ENCODE results near the gene MCHR1. TPM values are rescaled to one million over a fixed set of nuclear protein-coding genes. Genes with fewer than 3 reads are reported as not detected.
"Not testable (repeated sequence)": the region's sequence is repeated elsewhere in the genome, so short reads cannot be mapped to it uniquely, and the experiment has no call there.

MCHR1 gene
- total and polyA plus RNA-seq, 4 experiments from 2014 or later, result not detected

- H3K9me3 Mint-ChIP-seq; DNase-seq; H3K27me3 Mint-ChIP-seq; H3K36me3 ChIP-seq (ENCODE audit: insufficient read depth, low read length); H3K4me3 ChIP-seq (ENCODE audit: low read length in 2 of 2); H3K36me3 Mint-ChIP-seq; intact Hi-C loops (cut with micrococcal nuclease); H3K27ac Mint-ChIP-seq; H3K4me1 ChIP-seq (ENCODE audit: insufficient read depth, low read length); H3K4me3 Mint-ChIP-seq; POLR2A ChIA-PET (ENCODE audit: partially characterized antibody); H3K27ac ChIP-seq (ENCODE audit: low read depth, low read length); H3K9me3 ChIP-seq (ENCODE audit: control insufficient read depth in 1 of 2, low read length in 2 of 2); H3K27me3 ChIP-seq (ENCODE audit: insufficient read depth, low read length): not testable (repeated sequence)
- peaks cover 5 to 16% (median 8%) of the 10 kb centered on the region in 4 donors for H3K4me1 Mint-ChIP-seq
- CTCF ChIA-PET (ENCODE audit: partially characterized antibody), result interaction anchor here (1.9 kb wide), 1 partner anchor 10 kb away, joined by 10 read pairs; no protein-coding TSS in a partner anchor
Measured at GRCh38 chr22:40655941-40656340, 23.3 kb upstream of the MCHR1 start.

- H3K4me1 ChIP-seq (ENCODE audit: insufficient read depth, low read length); H3K27ac ChIP-seq (ENCODE audit: low read depth, low read length); H3K27ac Mint-ChIP-seq; intact Hi-C loops (cut with micrococcal nuclease); H3K27me3 ChIP-seq (ENCODE audit: insufficient read depth, low read length); H3K27me3 Mint-ChIP-seq; H3K4me3 ChIP-seq (ENCODE audit: low read length in 2 of 2); H3K4me3 Mint-ChIP-seq; DNase-seq; H3K36me3 Mint-ChIP-seq; H3K9me3 Mint-ChIP-seq; H3K36me3 ChIP-seq (ENCODE audit: insufficient read depth, low read length); POLR2A ChIA-PET (ENCODE audit: partially characterized antibody); H3K4me1 Mint-ChIP-seq; H3K9me3 ChIP-seq (ENCODE audit: control insufficient read depth in 1 of 2, low read length in 2 of 2): not testable (repeated sequence)
- CTCF ChIA-PET (ENCODE audit: partially characterized antibody), result interaction anchor here (0.7 to 1.9 kb wide), 3 partner anchors 11 to 792 kb away, joined by 3 to 10 read pairs (median 5); no protein-coding TSS in a partner anchor
Measured at GRCh38 chr22:40656651-40657050, 22.6 kb upstream of the MCHR1 start.

GRCh38 chr22:40659166-40659565 lies 20.1 kb upstream of the MCHR1 start:
- ChIA-PET CTCF (ENCODE audit: partially characterized antibody) (no interaction called here), POLR2A (ENCODE audit: partially characterized antibody) (interaction anchor here (0.6 kb wide), 1 partner anchor 14 kb away, joined by 5 read pairs; no protein-coding TSS in a partner anchor)
- H3K9me3 ChIP-seq (ENCODE audit: control insufficient read depth in 1 of 2, low read length in 2 of 2), result no peaks in the 10 kb centered on the region
- no peaks in the 10 kb centered on the region for H3K27me3 ChIP-seq (ENCODE audit: insufficient read depth, low read length)
- H3K36me3 ChIP-seq (ENCODE audit: insufficient read depth, low read length), result no peaks in the 10 kb centered on the region
- H3K27ac ChIP-seq (ENCODE audit: low read depth, low read length), result no peak overlapping the region
- no peak for DNase-seq
- intact Hi-C loops (cut with micrococcal nuclease), result no loop called here
- H3K36me3 Mint-ChIP-seq, result no peaks in the 10 kb centered on the region
- no peak overlapping the region for H3K4me3 ChIP-seq (ENCODE audit: low read length in 2 of 2)
- H3K9me3 Mint-ChIP-seq, result no peaks in the 10 kb centered on the region
- H3K4me1 ChIP-seq (ENCODE audit: insufficient read depth, low read length), result no peaks in the 10 kb centered on the region
- H3K4me1 Mint-ChIP-seq, result peaks cover 0 to 3% (median 0%) of the 10 kb centered on the region in 4 donors
- no peak overlapping the region for H3K27ac Mint-ChIP-seq
- H3K27me3 Mint-ChIP-seq, result no peaks in the 10 kb centered on the region
- peak overlapping the region in 1 of 8 donors; percentile 33 for H3K4me3 Mint-ChIP-seq

GRCh38 chr22:40660730-40661129 lies 18.6 kb upstream of the MCHR1 start:
- POLR2A ChIA-PET (ENCODE audit: partially characterized antibody), result no interaction called here
- H3K27me3 Mint-ChIP-seq, result no peaks in the 10 kb centered on the region

GRCh38 chr22:40661671-40662070 lies 17.6 kb upstream of the MCHR1 start:
- Mint-ChIP-seq H3K4me1 (peaks cover 0 to 3% (median 0%) of the 10 kb centered on the region in 4 donors), H3K36me3 (no peaks in the 10 kb centered on the region), H3K27me3 (no peaks in the 10 kb centered on the region), H3K27ac (peak overlapping the region in 1 of 7 donors; percentile 35), H3K9me3 (no peaks in the 10 kb centered on the region), H3K4me3 (no peak overlapping the region)
- Histone ChIP-seq H3K4me3 (ENCODE audit: low read length in 2 of 2) (no peak overlapping the region), H3K27ac (ENCODE audit: low read depth, low read length) (no peak overlapping the region), H3K4me1 (ENCODE audit: insufficient read depth, low read length) (no peaks in the 10 kb centered on the region), H3K9me3 (ENCODE audit: control insufficient read depth in 1 of 2, low read length in 2 of 2) (no peaks in the 10 kb centered on the region), H3K36me3 (ENCODE audit: insufficient read depth, low read length) (no peaks in the 10 kb centered on the region), H3K27me3 (ENCODE audit: insufficient read depth, low read length) (no peaks in the 10 kb centered on the region)
- ChIA-PET CTCF (ENCODE audit: partially characterized antibody) (no interaction called here), POLR2A (ENCODE audit: partially characterized antibody) (no interaction called here)
- intact Hi-C loops (cut with micrococcal nuclease), result no loop called here
- no peak for DNase-seq

More at GRCh38 chr22:40660730-40661129, 18.6 kb upstream of the MCHR1 start:
- H3K27ac Mint-ChIP-seq, result no peak overlapping the region
- no peaks in the 10 kb centered on the region for H3K36me3 Mint-ChIP-seq
- CTCF ChIA-PET (ENCODE audit: partially characterized antibody), result no interaction called here
- DNase-seq, result no peak
- Histone ChIP-seq H3K9me3 (ENCODE audit: control insufficient read depth in 1 of 2, low read length in 2 of 2) (no peaks in the 10 kb centered on the region), H3K36me3 (ENCODE audit: insufficient read depth, low read length) (no peaks in the 10 kb centered on the region), H3K27ac (ENCODE audit: low read depth, low read length) (no peak overlapping the region), H3K27me3 (ENCODE audit: insufficient read depth, low read length) (no peaks in the 10 kb centered on the region), H3K4me3 (ENCODE audit: low read length in 2 of 2) (no peak overlapping the region), H3K4me1 (ENCODE audit: insufficient read depth, low read length) (no peaks in the 10 kb centered on the region)
- intact Hi-C loops (cut with micrococcal nuclease), result no loop called here
- peaks cover 0 to 3% (median 0%) of the 10 kb centered on the region in 4 donors for H3K4me1 Mint-ChIP-seq
- no peaks in the 10 kb centered on the region for H3K9me3 Mint-ChIP-seq
- no peak overlapping the region for H3K4me3 Mint-ChIP-seq

GRCh38 chr22:40665312-40665711 lies 14.0 kb upstream of the MCHR1 start:
- Mint-ChIP-seq H3K9me3 (no peaks in the 10 kb centered on the region), H3K36me3 (no peaks in the 10 kb centered on the region), H3K4me3 (no peak overlapping the region), H3K27ac (no peak overlapping the region), H3K4me1 (peaks cover 4 to 13% (median 9%) of the 10 kb centered on the region in 4 donors), H3K27me3 (no peaks in the 10 kb centered on the region)
- H3K27ac ChIP-seq (ENCODE audit: low read depth, low read length), result no peak overlapping the region
- H3K4me1 ChIP-seq (ENCODE audit: insufficient read depth, low read length), result no peaks in the 10 kb centered on the region
- no peak overlapping the region for H3K4me3 ChIP-seq (ENCODE audit: low read length in 2 of 2)
- H3K9me3 ChIP-seq (ENCODE audit: control insufficient read depth in 1 of 2, low read length in 2 of 2), result no peaks in the 10 kb centered on the region
- POLR2A ChIA-PET (ENCODE audit: partially characterized antibody), result no interaction called here
- CTCF ChIA-PET (ENCODE audit: partially characterized antibody), result no interaction called here
- DNase-seq, result no peak
- no peaks in the 10 kb centered on the region for H3K36me3 ChIP-seq (ENCODE audit: insufficient read depth, low read length)
- intact Hi-C loops (cut with micrococcal nuclease), result no loop called here
- H3K27me3 ChIP-seq (ENCODE audit: insufficient read depth, low read length), result no peaks in the 10 kb centered on the region

- no peak overlapping the region for H3K4me3 Mint-ChIP-seq
- no peaks in the 10 kb centered on the region for H3K36me3 Mint-ChIP-seq
- intact Hi-C loops (cut with micrococcal nuclease), result no loop called here
- no peaks in the 10 kb centered on the region for H3K27me3 Mint-ChIP-seq
- Histone ChIP-seq H3K27me3 (ENCODE audit: insufficient read depth, low read length) (no peaks in the 10 kb centered on the region), H3K36me3 (ENCODE audit: insufficient read depth, low read length) (no peaks in the 10 kb centered on the region), H3K4me1 (ENCODE audit: insufficient read depth, low read length) (no peaks in the 10 kb centered on the region), H3K27ac (ENCODE audit: low read depth, low read length) (no peak overlapping the region), H3K9me3 (ENCODE audit: control insufficient read depth in 1 of 2, low read length in 2 of 2) (no peaks in the 10 kb centered on the region), H3K4me3 (ENCODE audit: low read length in 2 of 2) (no peak overlapping the region)
- no peaks in the 10 kb centered on the region for H3K9me3 Mint-ChIP-seq
- CTCF ChIA-PET (ENCODE audit: partially characterized antibody), result interaction anchor here (1.9 kb wide), 1 partner anchor 16 kb away, joined by 7 read pairs; no protein-coding TSS in a partner anchor
- DNase-seq, result no peak
- peak overlapping the region in 1 of 7 donors; percentile 2 for H3K27ac Mint-ChIP-seq
- H3K4me1 Mint-ChIP-seq, result peaks cover 4 to 13% (median 9%) of the 10 kb centered on the region in 4 donors
- POLR2A ChIA-PET (ENCODE audit: partially characterized antibody), result no interaction called here
Measured at GRCh38 chr22:40666151-40666848, 13.0 kb upstream of the MCHR1 start.

Measured in CD4-positive, alpha-beta memory T cell (primary cell).